WTC11 (cell line): Measurements from ENCODE around the gene AHSA1. TPM values are rescaled to one million over a fixed set of nuclear protein-coding genes. Genes with fewer than 3 reads are reported as not detected.

Experiments used
- ATAC-seq: fragments of 200-7000 bp; cut with Tn5 transposase; 2 replicates; pipeline ENCODE4 v1.10.0; 2021; ENCODE audit warnings: mild to moderate bottlenecking, moderate library complexity
- CTCF ChIA-PET: fragments of 300-600 bp; sonication (Branson Sonifier 250); formaldehyde crosslinking; loops from one replicate; lab custom pipeline; 2021; ENCODE audit warnings: antibody characterized with exemption; lab: Charles Lee
- POLR2A ChIA-PET: fragments of 350-600 bp; sonication (Branson Sonifier 250); formaldehyde crosslinking; loops from one replicate; lab custom pipeline; 2021; ENCODE audit warnings: antibody characterized with exemption; lab: Charles Lee
- DNase-seq: peaks from one replicate; pipeline ENCODE4 v3.0.0; 2021; ENCODE audit warnings: low spot score
- H3K27ac Mint-ChIP-seq: 2 replicates; pipeline ENCODE4 v1.8.0; 2021; ENCODE audit warnings: mixed read lengths
- H3K27me3 Mint-ChIP-seq: 2 replicates; pipeline ENCODE4 v1.8.0; 2021; ENCODE audit warnings: low read depth, mild to moderate bottlenecking, moderate library complexity, mixed read lengths
- H3K36me3 Mint-ChIP-seq: 2 replicates; pipeline ENCODE4 v1.8.0; 2021; ENCODE audit warnings: mixed read lengths
- H3K4me1 Mint-ChIP-seq: 2 replicates; pipeline ENCODE4 v1.8.0; 2022; ENCODE audit warnings: mixed read lengths
- H3K4me3 Mint-ChIP-seq: 2 replicates; pipeline ENCODE4 v1.8.0; 2021; ENCODE audit warnings: mild to moderate bottlenecking, moderate library complexity, mixed read lengths
- H3K9me3 Mint-ChIP-seq: 2 replicates; pipeline ENCODE4 v1.8.0; 2021; ENCODE audit warnings: mixed read lengths
- CREM ChIP-seq: sonication (generic); formaldehyde crosslinking; IDR thresholded peaks from 2 replicates; pipeline ENCODE4 v1.8.1; 2022; ENCODE audit warnings: mild to moderate bottlenecking, missing genetic modification reagents, moderate library complexity
- ETV6 ChIP-seq: sonication (generic); formaldehyde crosslinking; IDR thresholded peaks from 2 replicates; pipeline ENCODE4 v1.8.1; 2022; ENCODE audit warnings: mild to moderate bottlenecking, missing genetic modification reagents
- FOXJ3 ChIP-seq: sonication (generic); formaldehyde crosslinking; IDR thresholded peaks from 2 replicates; pipeline ENCODE4 v1.9.0; 2021; ENCODE audit warnings: missing genetic modification reagents, mild to moderate bottlenecking, borderline replicate concordance
- FOXP1 ChIP-seq: sonication (generic); formaldehyde crosslinking; IDR thresholded peaks from 2 replicates; pipeline ENCODE4 v1.8.0; 2022; ENCODE audit warnings: missing genetic modification reagents, mild to moderate bottlenecking, moderate library complexity, borderline replicate concordance
- MXD4 ChIP-seq: fragments of 250-450 bp; sonication (Bioruptor Pico); IDR thresholded peaks from 2 replicates; pipeline ENCODE4 v1.8.0; 2021; ENCODE audit warnings: mild to moderate bottlenecking, moderate library complexity, borderline replicate concordance
- MYBL2 ChIP-seq: sonication (generic); formaldehyde crosslinking; IDR thresholded peaks from 2 replicates; pipeline ENCODE4 v1.8.1; 2023; ENCODE audit warnings: mild to moderate bottlenecking, moderate library complexity, missing genetic modification reagents
- NFYB ChIP-seq: sonication (generic); formaldehyde crosslinking; conservative IDR thresholded peaks from 2 replicates; pipeline ENCODE4 v1.8.0; 2022; ENCODE audit warnings: low read depth, missing genetic modification reagents
- OVOL2 ChIP-seq: fragments of 250-450 bp; sonication (Bioruptor Pico); IDR thresholded peaks from 2 replicates; pipeline ENCODE4 v1.9.0; 2021; ENCODE audit warnings: mild to moderate bottlenecking, borderline replicate concordance
- PRRX2 ChIP-seq: fragments of 250-450 bp; sonication (Bioruptor Pico); IDR thresholded peaks from 2 replicates; pipeline ENCODE4 v1.8.0; 2021; ENCODE audit warnings: mild to moderate bottlenecking
- SMAD3 ChIP-seq: sonication (generic); formaldehyde crosslinking; IDR thresholded peaks from 2 replicates; pipeline ENCODE4 v1.8.0; 2022; ENCODE audit warnings: missing genetic modification reagents, mild to moderate bottlenecking, borderline replicate concordance
- SMAD4 ChIP-seq: sonication (generic); formaldehyde crosslinking; IDR thresholded peaks from 2 replicates; pipeline ENCODE4 v1.8.0; 2022; ENCODE audit warnings: mild to moderate bottlenecking, missing genetic modification reagents
- TEAD4 ChIP-seq: sonication (generic); formaldehyde crosslinking; IDR thresholded peaks from 2 replicates; pipeline ENCODE4 v1.8.0; 2022; ENCODE audit warnings: mild to moderate bottlenecking, missing genetic modification reagents
- ZNF219 ChIP-seq: sonication (generic); formaldehyde crosslinking; IDR thresholded peaks from 2 replicates; pipeline ENCODE4 v1.8.0; 2023; ENCODE audit warnings: missing genetic modification reagents, mild to moderate bottlenecking, borderline replicate concordance
- ZNF416 ChIP-seq: fragments of 250-450 bp; sonication (Bioruptor Pico); IDR thresholded peaks from 2 replicates; pipeline ENCODE4 v1.9.0; 2021; ENCODE audit warnings: mild to moderate bottlenecking, inconsistent platforms
- total RNA-seq: library from RNA; stranded (reverse); gene quantifications from 3 replicates; pipeline ENCODE4 v1.2.3, GENCODE V29; 2021
- TF ChIP-seq, protein P1 (sequence below): sonication (generic); formaldehyde crosslinking; conservative IDR thresholded peaks from 2 replicates; pipeline ENCODE4 v1.8.1; 2023; ENCODE audit warnings: mild to moderate bottlenecking, low read depth, missing genetic modification reagents, moderate library complexity
- TF ChIP-seq, protein P2 (sequence below): sonication (generic); formaldehyde crosslinking; IDR thresholded peaks from 2 replicates; pipeline ENCODE4 v1.8.1; 2022; ENCODE audit warnings: mild to moderate bottlenecking, missing genetic modification reagents, moderate library complexity, borderline replicate concordance
- TF ChIP-seq, protein P3 (sequence below): sonication (generic); formaldehyde crosslinking; IDR thresholded peaks from 2 replicates; pipeline ENCODE4 v1.8.1; 2023; ENCODE audit warnings: mild to moderate bottlenecking, missing genetic modification reagents, borderline replicate concordance
- TF ChIP-seq, protein P4 (sequence below): sonication (generic); formaldehyde crosslinking; IDR thresholded peaks from 2 replicates; pipeline ENCODE4 v1.8.1; 2023; ENCODE audit warnings: mild to moderate bottlenecking, missing genetic modification reagents, moderate library complexity
- TF ChIP-seq, protein P5 (sequence below): sonication (generic); formaldehyde crosslinking; IDR thresholded peaks from 2 replicates; pipeline ENCODE4 v1.8.1; 2023; ENCODE audit warnings: mild to moderate bottlenecking, missing genetic modification reagents

AHSA1 gene
- total RNA-seq, 1 experiment from 2014 or later = 186 TPM

DNA sequence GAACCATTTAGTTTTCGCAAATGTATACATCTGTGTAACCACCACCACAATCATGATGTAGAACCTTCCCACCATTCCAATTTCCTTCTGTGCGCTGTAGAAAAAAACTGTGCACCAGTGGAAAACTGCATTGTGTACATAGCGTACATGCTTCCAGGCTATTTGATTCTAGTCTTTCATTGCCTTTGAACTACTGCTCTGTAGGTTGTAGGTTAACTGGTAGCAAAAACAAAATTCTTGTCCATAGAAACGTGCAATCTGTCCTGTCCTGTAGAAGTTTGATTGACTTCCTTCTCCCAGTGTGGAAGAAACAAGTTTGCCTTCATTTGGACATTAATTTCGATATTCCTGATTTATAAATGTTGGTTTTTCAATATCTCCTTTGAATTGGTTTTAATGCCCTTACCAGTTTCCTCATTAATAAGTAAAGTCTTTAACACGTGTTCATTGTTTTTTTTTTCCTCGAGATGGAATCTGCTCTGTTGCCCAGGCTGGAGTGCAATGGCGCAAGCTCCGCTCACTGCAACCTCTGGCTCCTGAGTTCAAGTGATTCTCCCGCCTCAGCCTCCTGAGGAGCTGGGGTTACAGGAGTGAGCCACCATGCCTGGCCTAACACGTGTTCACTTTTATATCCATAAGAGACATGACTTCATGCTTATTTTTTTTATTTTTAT, 44.4 kb downstream of the AHSA1 start (continued):
- no peak for TF ChIP-seq SMAD3 (CRISPR knock-in tag)
- TF ChIP-seq PRRX2 (CRISPR knock-in tag) = no peak
- no peak for TF ChIP-seq MYBL2 (CRISPR knock-in tag)
- TF ChIP-seq, protein P1, sequence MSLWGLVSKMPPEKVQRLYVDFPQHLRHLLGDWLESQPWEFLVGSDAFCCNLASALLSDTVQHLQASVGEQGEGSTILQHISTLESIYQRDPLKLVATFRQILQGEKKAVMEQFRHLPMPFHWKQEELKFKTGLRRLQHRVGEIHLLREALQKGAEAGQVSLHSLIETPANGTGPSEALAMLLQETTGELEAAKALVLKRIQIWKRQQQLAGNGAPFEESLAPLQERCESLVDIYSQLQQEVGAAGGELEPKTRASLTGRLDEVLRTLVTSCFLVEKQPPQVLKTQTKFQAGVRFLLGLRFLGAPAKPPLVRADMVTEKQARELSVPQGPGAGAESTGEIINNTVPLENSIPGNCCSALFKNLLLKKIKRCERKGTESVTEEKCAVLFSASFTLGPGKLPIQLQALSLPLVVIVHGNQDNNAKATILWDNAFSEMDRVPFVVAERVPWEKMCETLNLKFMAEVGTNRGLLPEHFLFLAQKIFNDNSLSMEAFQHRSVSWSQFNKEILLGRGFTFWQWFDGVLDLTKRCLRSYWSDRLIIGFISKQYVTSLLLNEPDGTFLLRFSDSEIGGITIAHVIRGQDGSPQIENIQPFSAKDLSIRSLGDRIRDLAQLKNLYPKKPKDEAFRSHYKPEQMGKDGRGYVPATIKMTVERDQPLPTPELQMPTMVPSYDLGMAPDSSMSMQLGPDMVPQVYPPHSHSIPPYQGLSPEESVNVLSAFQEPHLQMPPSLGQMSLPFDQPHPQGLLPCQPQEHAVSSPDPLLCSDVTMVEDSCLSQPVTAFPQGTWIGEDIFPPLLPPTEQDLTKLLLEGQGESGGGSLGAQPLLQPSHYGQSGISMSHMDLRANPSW (CRISPR knock-in tag) = no peak
- TF ChIP-seq, all 79 proteins: peak for 0

DNA sequence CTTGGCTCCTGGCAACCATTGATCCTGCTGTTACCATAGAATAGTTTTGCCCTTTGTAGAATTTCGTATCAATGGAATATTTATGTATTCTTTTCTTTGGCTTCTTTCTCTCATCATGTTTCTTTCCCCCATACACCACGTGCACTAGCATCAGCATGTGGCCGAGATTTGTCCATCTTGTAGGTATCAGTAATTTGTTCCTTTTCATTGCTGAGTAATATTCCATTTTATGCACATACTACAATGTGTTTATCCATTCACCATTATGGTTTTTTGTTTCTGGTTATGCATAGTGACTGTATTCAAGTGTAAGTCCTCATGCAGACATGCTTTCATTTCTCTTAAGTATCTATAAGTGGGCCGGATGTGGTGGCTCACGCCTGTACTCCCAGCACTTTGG, 45.2 kb downstream of the AHSA1 start:
- ChIA-PET CTCF (no interaction called here), POLR2A (no interaction called here)
- H3K36me3 Mint-ChIP-seq = peaks cover 6% of the 10 kb centered on the region; the same call in 1 of the 2 replicates
- TF ChIP-seq MXD4 (CRISPR knock-in tag) (no peak), ZNF219 (CRISPR knock-in tag) (no peak), NFYB (CRISPR knock-in tag) (no peak), FOXP1 (CRISPR knock-in tag) (no peak), SMAD4 (CRISPR knock-in tag) (no peak), FOXJ3 (no peak), CREM (CRISPR knock-in tag) (no peak), ETV6 (CRISPR knock-in tag) (no peak), TEAD4 (CRISPR knock-in tag) (no peak), ZNF416 (CRISPR knock-in tag) (no peak), OVOL2 (CRISPR knock-in tag) (no peak)
- TF ChIP-seq, protein P2, sequence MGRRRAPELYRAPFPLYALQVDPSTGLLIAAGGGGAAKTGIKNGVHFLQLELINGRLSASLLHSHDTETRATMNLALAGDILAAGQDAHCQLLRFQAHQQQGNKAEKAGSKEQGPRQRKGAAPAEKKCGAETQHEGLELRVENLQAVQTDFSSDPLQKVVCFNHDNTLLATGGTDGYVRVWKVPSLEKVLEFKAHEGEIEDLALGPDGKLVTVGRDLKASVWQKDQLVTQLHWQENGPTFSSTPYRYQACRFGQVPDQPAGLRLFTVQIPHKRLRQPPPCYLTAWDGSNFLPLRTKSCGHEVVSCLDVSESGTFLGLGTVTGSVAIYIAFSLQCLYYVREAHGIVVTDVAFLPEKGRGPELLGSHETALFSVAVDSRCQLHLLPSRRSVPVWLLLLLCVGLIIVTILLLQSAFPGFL = no peak
- TF ChIP-seq, protein P3, sequence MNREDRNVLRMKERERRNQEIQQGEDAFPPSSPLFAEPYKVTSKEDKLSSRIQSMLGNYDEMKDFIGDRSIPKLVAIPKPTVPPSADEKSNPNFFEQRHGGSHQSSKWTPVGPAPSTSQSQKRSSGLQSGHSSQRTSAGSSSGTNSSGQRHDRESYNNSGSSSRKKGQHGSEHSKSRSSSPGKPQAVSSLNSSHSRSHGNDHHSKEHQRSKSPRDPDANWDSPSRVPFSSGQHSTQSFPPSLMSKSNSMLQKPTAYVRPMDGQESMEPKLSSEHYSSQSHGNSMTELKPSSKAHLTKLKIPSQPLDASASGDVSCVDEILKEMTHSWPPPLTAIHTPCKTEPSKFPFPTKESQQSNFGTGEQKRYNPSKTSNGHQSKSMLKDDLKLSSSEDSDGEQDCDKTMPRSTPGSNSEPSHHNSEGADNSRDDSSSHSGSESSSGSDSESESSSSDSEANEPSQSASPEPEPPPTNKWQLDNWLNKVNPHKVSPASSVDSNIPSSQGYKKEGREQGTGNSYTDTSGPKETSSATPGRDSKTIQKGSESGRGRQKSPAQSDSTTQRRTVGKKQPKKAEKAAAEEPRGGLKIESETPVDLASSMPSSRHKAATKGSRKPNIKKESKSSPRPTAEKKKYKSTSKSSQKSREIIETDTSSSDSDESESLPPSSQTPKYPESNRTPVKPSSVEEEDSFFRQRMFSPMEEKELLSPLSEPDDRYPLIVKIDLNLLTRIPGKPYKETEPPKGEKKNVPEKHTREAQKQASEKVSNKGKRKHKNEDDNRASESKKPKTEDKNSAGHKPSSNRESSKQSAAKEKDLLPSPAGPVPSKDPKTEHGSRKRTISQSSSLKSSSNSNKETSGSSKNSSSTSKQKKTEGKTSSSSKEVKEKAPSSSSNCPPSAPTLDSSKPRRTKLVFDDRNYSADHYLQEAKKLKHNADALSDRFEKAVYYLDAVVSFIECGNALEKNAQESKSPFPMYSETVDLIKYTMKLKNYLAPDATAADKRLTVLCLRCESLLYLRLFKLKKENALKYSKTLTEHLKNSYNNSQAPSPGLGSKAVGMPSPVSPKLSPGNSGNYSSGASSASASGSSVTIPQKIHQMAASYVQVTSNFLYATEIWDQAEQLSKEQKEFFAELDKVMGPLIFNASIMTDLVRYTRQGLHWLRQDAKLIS = no peak
- TF ChIP-seq, protein P4, sequence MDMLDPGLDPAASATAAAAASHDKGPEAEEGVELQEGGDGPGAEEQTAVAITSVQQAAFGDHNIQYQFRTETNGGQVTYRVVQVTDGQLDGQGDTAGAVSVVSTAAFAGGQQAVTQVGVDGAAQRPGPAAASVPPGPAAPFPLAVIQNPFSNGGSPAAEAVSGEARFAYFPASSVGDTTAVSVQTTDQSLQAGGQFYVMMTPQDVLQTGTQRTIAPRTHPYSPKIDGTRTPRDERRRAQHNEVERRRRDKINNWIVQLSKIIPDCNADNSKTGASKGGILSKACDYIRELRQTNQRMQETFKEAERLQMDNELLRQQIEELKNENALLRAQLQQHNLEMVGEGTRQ (CRISPR knock-in tag) = no peak
- TF ChIP-seq, protein P5, sequence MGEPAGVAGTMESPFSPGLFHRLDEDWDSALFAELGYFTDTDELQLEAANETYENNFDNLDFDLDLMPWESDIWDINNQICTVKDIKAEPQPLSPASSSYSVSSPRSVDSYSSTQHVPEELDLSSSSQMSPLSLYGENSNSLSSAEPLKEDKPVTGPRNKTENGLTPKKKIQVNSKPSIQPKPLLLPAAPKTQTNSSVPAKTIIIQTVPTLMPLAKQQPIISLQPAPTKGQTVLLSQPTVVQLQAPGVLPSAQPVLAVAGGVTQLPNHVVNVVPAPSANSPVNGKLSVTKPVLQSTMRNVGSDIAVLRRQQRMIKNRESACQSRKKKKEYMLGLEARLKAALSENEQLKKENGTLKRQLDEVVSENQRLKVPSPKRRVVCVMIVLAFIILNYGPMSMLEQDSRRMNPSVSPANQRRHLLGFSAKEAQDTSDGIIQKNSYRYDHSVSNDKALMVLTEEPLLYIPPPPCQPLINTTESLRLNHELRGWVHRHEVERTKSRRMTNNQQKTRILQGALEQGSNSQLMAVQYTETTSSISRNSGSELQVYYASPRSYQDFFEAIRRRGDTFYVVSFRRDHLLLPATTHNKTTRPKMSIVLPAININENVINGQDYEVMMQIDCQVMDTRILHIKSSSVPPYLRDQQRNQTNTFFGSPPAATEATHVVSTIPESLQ = no peak
- ATAC-seq = no peak
- peaks cover 29% of the 10 kb centered on the region for H3K27me3 Mint-ChIP-seq
- no peak overlapping the region for H3K4me3 Mint-ChIP-seq
- no peak overlapping the region for H3K27ac Mint-ChIP-seq
- 0 out of 2 replicates have a peak, but pooled peaks cover 4% of the 10 kb centered on the region for H3K4me1 Mint-ChIP-seq
- DNase-seq = no peak
- peaks cover 13% of the 10 kb centered on the region for H3K9me3 Mint-ChIP-seq
